ENCODE data around the gene HNRNPC.
"Not testable (repeated sequence)": the region's sequence is repeated elsewhere in the genome, so short reads cannot be mapped to it uniquely, and the experiment has no call there.

The HNRNPC gene

GRCh38 chr14:21268617-21269251, 508 bp downstream of the HNRNPC start:
- no peak for DNase-seq (ENCODE audit: low read depth in 2 of 2)

DNA sequence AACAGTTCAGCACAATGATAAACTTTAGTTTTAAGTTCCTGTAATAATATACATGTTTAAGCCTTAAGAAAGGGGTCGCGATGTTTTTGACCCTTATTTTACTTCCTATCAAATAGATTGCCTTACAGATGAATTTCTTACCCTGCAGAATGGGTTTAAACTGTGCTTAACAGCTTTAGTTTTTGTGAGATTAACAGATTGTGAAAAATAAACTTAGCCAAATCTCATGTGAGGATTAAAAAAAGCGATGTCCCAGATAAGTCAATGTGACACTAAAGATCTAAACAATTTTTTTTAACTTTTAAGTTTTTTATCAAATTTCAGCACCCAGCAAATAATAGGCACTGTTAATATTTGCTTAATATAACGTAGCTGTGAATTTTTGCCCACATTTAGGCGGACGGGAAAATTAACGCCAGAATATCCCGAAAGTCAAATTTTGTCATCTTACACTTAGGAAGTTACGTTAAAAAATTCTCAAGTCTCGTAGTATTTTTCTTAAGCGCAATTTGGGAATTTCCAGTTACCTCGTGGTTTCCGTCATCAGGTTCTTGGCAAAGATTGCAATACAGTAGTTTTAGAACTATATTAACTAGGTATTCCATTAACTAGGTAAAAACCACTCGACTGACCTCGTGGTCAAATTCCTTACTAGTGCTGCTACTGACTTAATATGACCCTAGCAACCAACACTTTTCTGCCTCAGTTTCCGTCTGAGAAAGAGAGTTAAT, 1.2 kb downstream of the HNRNPC start:
- DNase-seq (ENCODE audit: low read depth in 2 of 2) = no peak

DNA sequence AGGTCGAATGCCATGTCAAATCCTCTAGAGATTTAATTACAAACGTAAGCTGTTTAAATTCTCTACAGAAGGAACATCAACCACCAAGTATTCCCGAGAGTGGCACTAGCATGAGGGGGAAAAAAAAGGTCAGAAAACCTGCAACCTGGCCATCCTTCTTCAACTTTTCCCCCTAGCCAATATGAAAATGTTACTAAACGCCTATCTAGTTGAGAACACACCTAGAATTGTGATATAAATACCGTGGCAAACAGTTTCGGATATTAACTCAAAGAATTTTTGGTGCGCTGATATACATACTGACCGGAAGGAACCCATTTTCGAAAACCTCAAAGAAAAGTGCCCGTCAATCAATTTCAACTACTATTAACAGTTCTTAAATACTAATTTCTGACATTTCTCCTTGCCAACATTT, 1.8 kb downstream of the HNRNPC start:
- DNase-seq (ENCODE audit: low read depth in 2 of 2) = no peak

DNA sequence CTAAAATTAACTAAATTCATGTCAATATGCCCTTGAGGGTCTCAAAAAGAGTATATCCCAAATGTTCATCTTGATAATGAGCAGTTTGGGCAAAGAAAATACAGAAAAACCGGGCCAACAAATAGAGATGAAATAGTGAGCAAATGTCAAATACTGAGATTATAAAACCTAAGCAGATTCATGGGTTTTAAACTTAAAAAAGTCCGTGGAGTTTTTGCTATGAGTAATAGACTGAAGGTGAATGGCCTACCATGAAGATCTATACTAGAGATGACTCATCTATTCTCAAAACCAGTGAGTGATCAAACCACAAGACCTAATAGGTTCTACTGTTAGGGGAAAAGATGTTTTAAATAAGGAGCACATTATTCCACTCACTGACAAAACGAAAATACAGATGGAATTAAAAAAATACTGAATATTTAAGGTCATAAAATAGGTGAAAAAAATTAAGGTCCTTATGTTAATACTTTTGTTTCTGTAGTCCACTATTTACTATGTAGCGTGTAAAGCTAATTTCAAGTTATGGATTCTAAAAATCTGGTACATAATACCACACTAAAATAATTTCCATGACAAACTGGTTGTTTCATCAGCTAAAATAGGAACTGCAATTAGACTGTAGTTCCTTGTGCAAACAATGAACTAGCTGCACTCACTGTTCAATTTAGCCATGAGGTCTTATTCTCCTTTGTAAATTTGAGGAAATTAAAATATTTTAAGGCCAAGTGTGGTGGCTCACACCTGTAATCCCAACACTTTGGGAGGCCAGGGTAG, 5.0 kb downstream of the HNRNPC start:
- no peak for DNase-seq (ENCODE audit: low read depth in 2 of 2)

DNA sequence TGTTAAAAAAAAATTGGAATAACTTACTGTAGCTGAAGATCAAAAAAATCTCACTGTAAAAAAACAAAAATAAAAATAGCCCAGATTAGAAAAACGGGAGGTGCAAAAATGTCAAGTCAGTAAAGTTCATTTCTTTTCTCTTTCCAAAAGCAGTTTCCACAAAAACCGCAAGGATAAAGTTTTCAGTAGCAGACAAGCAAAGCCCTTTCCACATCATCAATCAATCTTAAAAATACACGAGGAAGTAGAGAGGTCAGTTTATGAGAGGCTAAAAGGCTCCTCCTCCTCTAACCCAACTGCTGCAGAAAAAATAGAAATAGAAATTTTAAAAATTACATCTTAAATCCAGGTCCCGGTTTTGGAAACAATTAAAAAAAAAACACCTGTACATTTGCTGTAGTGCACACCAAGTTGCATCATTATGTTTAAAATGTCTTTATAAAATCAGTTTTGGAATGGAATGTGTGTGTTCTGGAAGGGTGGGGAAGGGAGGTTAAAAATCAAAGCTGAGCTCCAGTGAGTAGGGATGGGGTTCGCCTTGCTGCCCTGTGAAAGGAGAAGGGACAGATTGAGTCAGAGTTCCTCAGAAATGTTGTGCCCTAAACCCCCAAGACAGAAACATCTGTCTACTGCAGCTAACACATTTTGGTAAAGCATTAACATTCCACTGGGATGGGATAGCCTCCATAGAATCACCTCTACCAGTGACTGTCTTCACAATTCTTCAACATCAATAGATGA, 5.8 kb downstream of the HNRNPC start:
- DNase-seq (ENCODE audit: low read depth in 2 of 2) = no peak

DNA sequence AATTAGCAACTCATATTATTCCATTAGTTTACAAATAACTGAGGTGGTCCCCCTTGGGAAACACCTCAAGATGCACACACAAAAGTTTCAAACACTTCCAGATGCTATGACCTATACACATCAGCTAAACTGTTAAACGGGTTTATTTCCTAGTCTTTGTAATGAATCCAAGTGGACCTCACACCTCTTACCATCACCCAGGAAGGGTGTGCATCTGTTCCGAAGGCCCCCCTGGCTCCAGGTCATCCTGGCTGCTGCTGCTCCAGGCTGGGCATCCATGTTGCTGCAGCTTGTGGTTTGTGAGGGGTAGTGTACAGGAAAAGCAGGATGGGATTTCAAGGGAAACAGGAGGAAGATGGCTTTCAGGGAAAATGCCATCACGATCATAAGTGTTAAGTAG, 6.8 kb downstream of the HNRNPC start:
- DNase-seq (ENCODE audit: low read depth in 2 of 2) = no peak

DNA sequence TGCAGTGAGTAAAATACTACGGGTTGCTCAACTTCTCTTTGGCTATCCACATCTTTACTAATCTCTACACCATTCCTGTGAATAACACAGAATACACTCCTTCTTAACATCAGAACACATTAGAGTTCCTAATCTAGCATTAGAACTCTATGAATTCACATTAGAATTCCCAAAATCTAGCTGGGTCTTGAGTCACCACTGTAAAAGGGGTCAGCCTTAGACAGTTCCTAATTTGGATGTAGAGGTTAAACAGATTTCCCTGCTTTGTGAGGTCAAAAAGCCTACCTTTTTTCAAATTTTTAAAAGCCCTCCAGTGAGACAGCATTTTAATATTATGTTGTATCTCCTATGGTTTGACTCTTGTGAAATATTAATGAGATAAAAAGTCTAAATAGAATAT, 7.4 kb downstream of the HNRNPC start:
- no peak for DNase-seq (ENCODE audit: low read depth in 2 of 2)

DNA sequence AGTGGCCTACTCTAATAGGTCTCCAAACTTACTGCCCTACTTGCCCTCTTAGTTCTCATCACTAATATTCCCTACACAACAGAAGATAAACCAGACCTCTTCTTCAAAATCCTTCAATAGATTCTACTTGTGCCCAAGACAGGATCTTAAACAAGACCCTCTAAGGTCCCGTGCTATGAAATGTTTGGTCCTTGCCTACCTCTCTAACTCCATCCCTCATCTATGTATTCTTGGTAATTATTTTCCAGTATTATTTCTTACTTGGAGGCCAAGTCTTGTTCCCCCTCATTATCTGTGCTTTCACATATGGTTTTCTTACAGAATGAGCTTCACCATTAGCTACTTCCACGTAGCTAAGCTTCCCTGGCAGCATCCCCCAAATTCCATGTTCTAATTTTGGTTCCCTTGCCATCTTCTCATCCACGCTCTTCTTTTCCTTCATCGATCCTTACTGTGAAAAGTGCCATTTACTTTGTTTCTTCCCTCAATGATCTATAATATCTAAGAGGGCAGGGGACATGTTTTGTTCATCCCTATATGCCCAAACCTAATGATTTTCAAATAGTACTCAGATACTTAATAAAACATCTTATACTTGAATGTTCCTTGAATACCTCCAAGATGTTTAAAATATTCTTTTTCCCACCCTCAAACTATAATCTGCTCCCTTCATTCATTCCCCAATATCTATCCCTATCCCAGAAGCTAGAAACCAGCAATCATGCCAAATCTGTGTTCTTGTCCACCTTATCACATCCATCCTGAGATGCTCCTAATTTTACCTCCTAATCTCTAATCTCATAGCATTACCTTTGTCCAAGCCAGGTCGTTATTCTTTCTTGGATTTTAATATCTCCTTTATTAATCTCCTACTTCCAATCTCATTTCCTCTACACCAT, 10.1 kb downstream of the HNRNPC start:
- DNase-seq (ENCODE audit: low read depth in 2 of 2) = no peak

DNA sequence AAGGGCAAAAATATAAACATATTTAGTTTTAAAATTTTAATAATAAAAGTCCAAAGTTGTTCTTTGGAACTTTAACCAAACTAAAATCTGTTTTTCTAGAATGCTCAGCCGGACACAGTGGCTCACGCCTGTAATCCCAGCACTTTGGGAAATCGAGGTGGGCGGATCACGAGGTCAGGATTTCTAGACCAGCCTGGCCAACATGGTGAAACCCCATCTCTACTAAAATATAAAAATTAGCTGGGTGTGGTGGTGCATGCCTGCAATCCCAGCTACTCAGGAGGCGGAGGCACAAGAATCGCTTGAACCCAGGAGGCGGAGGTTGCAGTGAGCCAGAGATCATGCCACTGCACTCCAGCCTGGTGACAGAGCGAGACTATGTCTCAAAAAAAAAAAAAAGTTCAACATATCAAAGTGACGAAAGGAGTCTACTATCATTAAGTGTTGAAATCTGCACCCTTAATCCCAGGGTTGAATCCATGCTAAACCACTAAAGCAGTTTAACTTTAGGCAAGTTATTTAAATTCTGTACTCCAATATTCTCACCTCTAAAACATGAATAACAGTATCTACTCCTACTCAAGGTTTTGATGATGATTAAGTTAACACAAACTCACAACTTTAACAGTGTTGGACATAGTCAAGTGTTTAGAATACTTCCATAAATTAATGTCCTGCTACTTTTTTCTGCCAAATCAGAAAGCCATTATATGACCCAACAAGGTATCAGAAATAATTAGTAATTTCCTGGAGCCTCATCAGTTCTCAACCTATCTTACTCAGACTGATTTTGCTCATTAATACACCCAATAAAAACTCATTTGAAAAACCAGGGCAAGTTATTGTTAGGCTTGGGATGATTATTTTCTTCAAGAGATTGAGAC, 11.0 kb downstream of the HNRNPC start:
- DNase-seq (ENCODE audit: low read depth in 2 of 2) = no peak

- no peak for DNase-seq (ENCODE audit: low read depth in 2 of 2)
Measured at GRCh38 chr14:21257394-21257909, 11.8 kb downstream of the HNRNPC start.

DNA sequence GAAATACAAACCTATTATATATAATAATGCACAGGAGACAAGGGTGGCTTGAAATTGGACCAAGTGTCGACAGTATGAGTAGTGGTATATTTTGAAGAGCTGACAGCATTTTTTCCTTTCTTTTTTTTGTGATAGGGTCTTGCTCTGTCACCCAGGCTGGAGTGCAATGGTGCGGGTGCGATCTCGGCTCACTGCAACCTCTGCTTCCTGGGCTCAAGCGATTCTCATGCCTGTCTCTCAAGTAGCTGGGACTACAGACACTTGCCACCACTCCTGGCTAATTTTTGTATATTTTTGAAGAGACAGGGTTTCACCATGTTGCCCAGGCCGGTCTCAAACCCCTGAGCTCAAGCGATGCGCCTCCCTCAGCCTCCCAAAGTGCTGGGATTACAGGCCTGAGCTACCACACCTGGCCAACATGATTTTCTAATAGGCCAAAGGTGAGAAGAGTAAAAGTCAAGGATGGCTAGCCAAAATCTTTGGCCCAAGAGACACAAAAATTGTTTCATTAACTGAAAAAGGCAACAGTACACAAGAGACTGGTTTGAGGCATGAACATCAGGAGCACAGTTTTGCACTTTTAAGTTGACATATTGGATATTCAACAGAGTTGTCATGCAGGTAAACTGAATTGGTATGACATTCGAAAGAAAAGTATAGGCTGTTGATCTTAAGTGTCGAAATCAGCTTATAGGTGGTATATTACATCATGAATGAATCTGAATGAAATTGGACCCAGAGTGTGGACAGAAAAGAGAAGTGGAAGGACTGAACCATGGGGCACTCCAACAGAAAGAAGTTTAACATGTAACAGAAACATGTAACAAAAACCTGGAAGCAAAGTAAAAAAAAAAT, 12.5 kb downstream of the HNRNPC start:
- DNase-seq (ENCODE audit: low read depth in 2 of 2) = no peak

DNA sequence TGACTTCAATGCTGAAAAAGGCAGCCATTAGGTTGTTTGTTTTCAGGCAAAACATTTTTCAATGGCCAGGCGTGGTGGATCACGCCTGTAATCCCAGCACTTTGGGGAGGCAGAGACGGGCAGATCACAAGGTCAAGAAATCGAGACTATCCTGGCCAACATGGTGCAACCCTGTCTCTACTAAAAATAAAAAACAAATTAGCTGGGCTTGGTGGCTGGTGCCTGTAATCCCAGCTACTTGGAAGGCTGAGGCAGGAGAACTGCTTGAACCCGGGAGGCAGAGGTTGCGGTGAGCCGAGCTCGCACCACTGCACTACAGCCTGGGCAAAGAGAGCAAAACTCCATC, 13.2 kb downstream of the HNRNPC start:
- DNase-seq (ENCODE audit: low read depth in 2 of 2) = not testable (repeated sequence)

DNA sequence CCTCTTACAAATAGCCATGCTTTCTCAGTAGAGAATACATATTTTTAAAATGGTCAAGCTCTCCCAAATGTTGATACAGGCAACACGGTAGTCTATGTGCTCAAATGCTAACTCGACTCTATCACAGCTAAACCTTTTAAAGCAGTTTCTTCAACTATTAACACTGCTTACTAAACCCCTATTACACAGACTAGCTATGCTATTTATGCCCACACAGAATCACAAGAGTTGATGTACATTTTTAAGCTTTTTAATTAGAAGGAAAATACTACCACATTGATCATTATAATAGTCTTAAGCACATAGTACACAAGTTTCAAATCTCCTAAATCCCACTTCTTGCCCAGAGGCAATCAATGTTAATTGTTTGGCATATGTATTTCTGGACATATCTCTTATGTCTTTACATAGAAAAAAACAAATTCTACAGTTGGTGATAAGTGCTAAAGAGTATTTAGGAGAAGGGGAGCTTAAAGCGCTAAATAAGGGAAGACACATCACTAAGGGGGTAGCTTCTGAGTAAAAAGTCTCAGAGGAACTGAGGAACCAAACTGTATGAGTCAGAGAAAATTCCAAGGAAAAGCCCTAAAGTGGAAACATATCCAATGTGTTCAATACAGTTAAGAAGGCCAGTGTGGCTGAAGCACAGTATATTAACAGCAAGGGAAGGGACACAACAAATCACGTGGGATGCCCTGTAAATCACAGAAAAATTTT, 13.7 kb downstream of the HNRNPC start:
- DNase-seq (ENCODE audit: low read depth in 2 of 2) = no peak

DNA sequence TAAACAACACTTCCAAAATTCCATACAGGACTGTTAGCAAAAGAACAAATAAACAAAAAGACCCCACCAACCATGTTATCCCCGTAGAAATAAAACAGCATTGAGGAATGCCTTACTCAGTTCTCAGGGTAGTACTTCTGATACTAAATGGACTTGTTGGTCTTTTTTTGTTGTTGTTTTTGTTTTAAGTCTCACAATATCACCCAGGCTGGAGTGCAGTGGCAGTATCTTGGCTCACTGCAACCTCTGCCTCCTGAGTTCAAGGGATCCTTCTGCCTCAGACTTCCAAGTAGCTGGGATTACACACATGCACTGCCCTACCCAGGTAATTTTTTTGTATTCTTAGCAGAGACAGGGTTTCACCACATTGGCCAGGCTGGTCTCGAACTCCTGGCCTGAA, 17.1 kb downstream of the HNRNPC start:
- DNase-seq (ENCODE audit: low read depth in 2 of 2) = no peak

GRCh38 chr14:21251215-21251614, 18.0 kb downstream of the HNRNPC start:
- DNase-seq (ENCODE audit: low read depth in 2 of 2) = no peak

DNA sequence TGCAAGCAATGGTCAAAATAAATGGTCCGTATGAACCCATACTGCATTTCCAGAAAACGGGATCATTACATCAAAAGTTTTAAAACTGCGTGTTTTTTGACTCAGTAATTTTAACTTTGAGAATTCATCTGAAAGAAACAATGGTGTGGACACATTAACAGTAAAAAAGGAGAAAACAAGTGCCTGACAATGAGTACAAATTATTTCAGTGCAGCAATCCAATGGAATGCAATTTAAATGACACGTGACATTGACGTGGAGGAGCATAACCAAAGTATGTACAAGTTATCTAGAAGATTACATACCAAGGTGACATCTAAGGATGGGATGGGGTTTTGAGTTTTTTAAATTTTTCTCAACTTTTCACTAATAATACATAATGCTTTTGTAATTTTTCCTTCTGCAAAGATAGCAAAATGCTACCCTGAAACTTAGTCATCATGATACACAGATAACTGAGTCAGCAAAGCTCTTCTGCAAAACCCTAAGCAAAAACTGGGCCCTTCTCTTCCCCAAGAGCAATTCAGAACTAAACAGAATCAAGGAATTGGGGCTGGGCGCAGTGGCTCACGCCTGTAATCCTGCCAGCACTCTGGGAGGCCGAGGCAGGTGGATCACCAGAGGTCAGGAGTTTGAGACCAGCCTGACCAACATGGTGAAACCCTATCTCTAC, 20.4 kb downstream of the HNRNPC start:
- no peak for DNase-seq (ENCODE audit: low read depth in 2 of 2)

- DNase-seq (ENCODE audit: low read depth in 2 of 2) = no peak
Measured at GRCh38 chr14:21248338-21248737, 20.9 kb downstream of the HNRNPC start.

DNA sequence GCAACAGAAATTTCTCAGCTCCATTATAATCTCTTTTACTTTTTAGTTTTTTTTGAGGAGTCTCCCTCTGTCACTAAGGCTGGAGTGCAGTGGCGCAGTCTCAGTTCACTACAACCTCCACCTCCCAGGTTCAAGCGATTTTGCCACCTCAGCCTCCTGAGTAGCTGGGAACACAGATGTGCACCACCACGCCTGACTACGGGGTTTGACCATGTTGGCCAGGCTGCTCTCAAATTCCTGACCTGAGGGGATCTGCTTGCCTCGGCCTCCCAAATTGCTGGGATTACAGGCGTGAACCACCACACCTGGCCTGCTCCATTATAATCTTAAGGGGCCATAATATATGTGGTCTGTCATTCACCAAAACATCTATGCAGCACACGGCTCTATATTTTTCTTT, 23.4 kb downstream of the HNRNPC start:
- no peak for DNase-seq (ENCODE audit: low read depth in 2 of 2)

Measured in stimulated activated CD8-positive, alpha-beta memory T cell treated with anti-CD3 and anti-CD28 coated beads, Interleukin-15, amount 100 ng/mL, for 48 hours (primary cell).